Neuronal stem cell (in vitro differentiated cells): ENCODE results near the gene SIGLEC1.
A peak's percentile ranks its signal among the peaks of the same experiment; 100 is the strongest.

Source experiments
- DNase-seq: peaks from one replicate; pipeline ENCODE4 v3.0.0-alpha.2; 2013; ENCODE audit warnings: low spot score
- H2AFZ ChIP-seq: one replicate; pipeline ENCODE4 v1.6.1; 2013; ENCODE audit warnings: mild to moderate bottlenecking, low read length, inconsistent platforms
- H2AK5ac ChIP-seq: 2 replicates; pipeline ENCODE4 v1.6.1; 2013; ENCODE audit warnings: low read depth, mild to moderate bottlenecking, inconsistent platforms, low read length, moderate library complexity, mixed read lengths
- H2BK120ac ChIP-seq: 2 replicates; pipeline ENCODE4 v1.6.1; 2013; ENCODE audit warnings: low read depth, mild to moderate bottlenecking, inconsistent platforms, low read length, moderate library complexity, mixed read lengths
- H2BK12ac ChIP-seq: one replicate; pipeline ENCODE4 v1.6.1; 2013; ENCODE audit warnings: low read length, inconsistent platforms
- H2BK15ac ChIP-seq: 2 replicates; pipeline ENCODE4 v1.6.1; 2013; ENCODE audit warnings: mild to moderate bottlenecking, low read length, inconsistent platforms, mixed read lengths
- H2BK5ac ChIP-seq: one replicate; pipeline ENCODE4 v1.6.1; 2013; ENCODE audit warnings: inconsistent platforms, mild to moderate bottlenecking, low read length, moderate library complexity
- H3K14ac ChIP-seq: one replicate; pipeline ENCODE4 v1.6.1; 2013; ENCODE audit warnings: low read length, inconsistent platforms
- H3K18ac ChIP-seq: 2 replicates; pipeline ENCODE4 v1.6.1; 2013; ENCODE audit warnings: low read length, inconsistent platforms
- H3K23ac ChIP-seq: 2 replicates; pipeline ENCODE4 v1.6.1; 2013; ENCODE audit warnings: low read depth, mild to moderate bottlenecking, mixed read lengths, low read length, inconsistent platforms; ENCODE audit not compliant: poor library complexity
- H3K27ac ChIP-seq: replicated peaks from 3 replicates; pipeline ENCODE4 v1.5.1; 2013; ENCODE audit warnings: low read length, inconsistent platforms
- H3K27me3 ChIP-seq, 3 experiments: 2 replicates each; pipeline ENCODE4 v1.6.1; 2013; ENCODE audit warnings: low read length in 3 of 3, mild to moderate bottlenecking in 2 of 3, inconsistent platforms in 1 of 3, low read depth in 1 of 3, mixed read lengths in 1 of 3, moderate library complexity in 1 of 3; ENCODE audit not compliant: control insufficient read depth in 3 of 3, insufficient read depth in 3 of 3
- H3K36me3 ChIP-seq, 2 donors: replicated peaks in 1 of 2; 2 replicates each; pipeline ENCODE4 v1.6.1; 2013; ENCODE audit warnings: low read length in 2 of 2; ENCODE audit not compliant: control insufficient read depth in 2 of 2, insufficient read depth in 2 of 2
- H3K4ac ChIP-seq: 2 replicates; pipeline ENCODE4 v1.6.1; 2013; ENCODE audit warnings: inconsistent platforms, mild to moderate bottlenecking, low read length, moderate library complexity
- H3K4me1 ChIP-seq, 2 donors: 1 replicate in 1 of 2; 2 replicates in 1 of 2; pipeline ENCODE4 v1.6.1; 2013; ENCODE audit warnings: low read length in 2 of 2, low read depth in 1 of 2; ENCODE audit not compliant: control insufficient read depth in 2 of 2, insufficient read depth in 1 of 2
- H3K4me2 ChIP-seq: one replicate; pipeline ENCODE4 v1.6.1; 2013; ENCODE audit warnings: mild to moderate bottlenecking, low read length, inconsistent platforms; ENCODE audit not compliant: insufficient read depth, poor library complexity, severe bottlenecking
- H3K4me3 ChIP-seq, 2 donors: 2 replicates each; pipeline ENCODE4 v1.5.1; 2013; ENCODE audit warnings: low read length in 2 of 2, mild to moderate bottlenecking in 2 of 2, inconsistent platforms in 1 of 2, moderate library complexity in 1 of 2
- H3K79me1 ChIP-seq: one replicate; pipeline ENCODE4 v1.6.1; 2013; ENCODE audit warnings: low read depth, mild to moderate bottlenecking, inconsistent platforms, low read length, moderate library complexity
- H3K9ac ChIP-seq: one replicate; pipeline ENCODE4 v1.6.1; 2013; ENCODE audit warnings: mild to moderate bottlenecking, low read depth, low read length, inconsistent platforms; ENCODE audit not compliant: poor library complexity
- H3K9me3 ChIP-seq, 2 donors: replicated peaks in 1 of 2; 2 replicates each; pipeline versions ENCODE3 to v1.6.1; 2013; ENCODE audit warnings: low read length in 2 of 2, mild to moderate bottlenecking in 2 of 2, inconsistent platforms in 1 of 2, low read depth in 1 of 2, mixed read lengths in 1 of 2, moderate library complexity in 1 of 2; ENCODE audit not compliant: control insufficient read depth in 2 of 2, insufficient read depth in 1 of 2
- H4K8ac ChIP-seq: one replicate; pipeline ENCODE4 v1.6.1; 2013; ENCODE audit warnings: low read depth, mild to moderate bottlenecking, inconsistent platforms, low read length, moderate library complexity
- H4K91ac ChIP-seq: one replicate; pipeline ENCODE4 v1.6.1; 2013; ENCODE audit warnings: low read length, low read depth, mild to moderate bottlenecking, inconsistent platforms; ENCODE audit not compliant: poor library complexity
- WGBS, 2 donors: extraction: QIAGEN DNeasy Blood & Tissue Kit; methylation state at CpG; one replicate each; pipeline ENCODE4 v1.1.7; 2013; ENCODE audit warnings: missing lambda C conversion rate in 2 of 2, mixed read lengths in 1 of 2; ENCODE audit not compliant: insufficient read length in 2 of 2, insufficient replicate concordance in 1 of 2; ENCODE audit errors: extremely low coverage in 2 of 2; 5-methylcytosine and 5-hydroxymethylcytosine counted together

The SIGLEC1 gene

GRCh38 chr20:3663031-3663701, 49.2 kb downstream of the SIGLEC1 start, which contains the start of gene GFRA4:
TSS of gene GFRA4 (minus strand) at chr20:3663399. CDS start at chr20:3663399, 0 bp downstream.
- no peak within 1 kb of the TSS for H2BK12ac ChIP-seq
- H3K4me3 ChIP-seq = no peak within 1 kb of the TSS
- no peaks in the 10 kb centered on the region for H3K36me3 ChIP-seq
- peaks cover 0 to 25% (median 10%) of the 10 kb centered on the region in 3 experiments for H3K27me3 ChIP-seq
- no peak within 1 kb of the TSS for H4K91ac ChIP-seq
- peak within 1 kb of the TSS; percentile 21 for H3K9ac ChIP-seq
- H2BK120ac ChIP-seq = no peak within 1 kb of the TSS
- H2AK5ac ChIP-seq = no peak within 1 kb of the TSS
- H2AFZ ChIP-seq = no peak within 1 kb of the TSS
- no peak within 1 kb of the TSS for H3K18ac ChIP-seq
- H3K4me2 ChIP-seq = no peak within 1 kb of the TSS
- no CpG with 5 or more reads among the region's 19 CpGs for WGBS, 2 donors
- H3K27ac ChIP-seq = no peak within 1 kb of the TSS
- no peak for DNase-seq
- H2BK5ac ChIP-seq = peak within 1 kb of the TSS; percentile 32
- peaks cover 5 to 7% of the 10 kb centered on the region in 2 donors for H3K4me1 ChIP-seq
- H4K8ac ChIP-seq = no peak within 1 kb of the TSS
- H3K14ac ChIP-seq = peak within 1 kb of the TSS; percentile 94
- peak within 1 kb of the TSS; percentile 5 for H2BK15ac ChIP-seq
- no peaks in the 10 kb centered on the region for H3K79me1 ChIP-seq
- H3K9me3 ChIP-seq = peaks cover 0 to 3% of the 10 kb centered on the region in 2 donors
- peak within 1 kb of the TSS; percentile 52 for H3K23ac ChIP-seq
- peak within 1 kb of the TSS; percentile 66 for H3K4ac ChIP-seq
